HL-60 (cell line): ENCODE measurements around the gene RBFOX1.

Source experiments
- DNase-seq, 2 experiments: peaks; one replicate each; pipeline ENCODE4 v3.0.0-alpha.2; 2010 to 2020; ENCODE audit warnings: low read depth in 1 of 2, low spot score in 1 of 2
- H3K27ac ChIP-seq: fragments of 250-450 bp; sonication (Bioruptor Pico); replicated peaks from 2 replicates; pipeline ENCODE4 v1.5.1; 2020; ENCODE audit warnings: mild to moderate bottlenecking, moderate library complexity
- H3K27me3 ChIP-seq: fragments of 250-450 bp; sonication (Bioruptor Pico); 2 replicates; pipeline ENCODE4 v1.5.1; 2021; ENCODE audit warnings: mild to moderate bottlenecking, moderate library complexity; ENCODE audit not compliant: insufficient read depth, poor library complexity, severe bottlenecking
- H3K4me3 ChIP-seq: replicated peaks from 2 replicates; pipeline ENCODE4 v1.5.1; 2011; ENCODE audit warnings: mild to moderate bottlenecking, control low read depth, low read length; ENCODE audit not compliant: insufficient read depth
- GABPA ChIP-seq: IDR thresholded peaks from 2 replicates; pipeline ENCODE4 v1.6.1; 2012; ENCODE audit warnings: low read depth
- POLR2AphosphoS5 ChIP-seq: IDR thresholded peaks from 2 replicates; pipeline ENCODE4 v1.6.1; 2012; ENCODE audit warnings: low read depth
- SPI1 ChIP-seq: IDR thresholded peaks from 2 replicates; pipeline ENCODE4 v1.6.1; 2012; ENCODE audit warnings: low read depth, mild to moderate bottlenecking, borderline replicate concordance
- TF ChIP-seq, protein P1 (sequence below): IDR thresholded peaks from 2 replicates; pipeline ENCODE4 v1.6.1; 2012; ENCODE audit warnings: low read depth; ENCODE audit not compliant: insufficient replicate concordance
- TF ChIP-seq, protein P2 (sequence below): IDR thresholded peaks from one replicate; pipeline ENCODE4 v1.5.1; 2011; ENCODE audit warnings: low read length, control low read depth, inconsistent platforms; ENCODE audit not compliant: insufficient read depth

Gene RBFOX1

DNA sequence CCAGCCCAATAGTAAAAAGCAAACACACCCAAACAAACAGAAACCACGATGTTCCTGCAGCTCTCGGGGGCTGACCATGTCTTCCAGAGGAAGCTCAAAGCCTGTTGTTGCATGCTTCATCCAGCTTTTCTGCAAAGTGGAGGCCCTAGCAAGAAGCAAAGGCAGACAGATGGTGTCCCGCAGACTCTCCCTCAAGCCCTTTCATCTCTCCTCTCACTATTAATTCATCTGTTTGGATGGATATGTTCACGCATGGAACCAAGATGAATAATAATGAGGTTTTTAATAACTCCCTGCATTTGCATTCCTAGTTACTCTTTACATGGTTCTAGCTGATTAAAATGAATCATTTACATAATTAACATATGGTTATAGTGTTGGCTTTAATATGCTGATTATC is 36.6 kb downstream of the RBFOX1 start:
- no peak for TF ChIP-seq POLR2AphosphoS5
- no peak for TF ChIP-seq SPI1
- TF ChIP-seq, protein P1, sequence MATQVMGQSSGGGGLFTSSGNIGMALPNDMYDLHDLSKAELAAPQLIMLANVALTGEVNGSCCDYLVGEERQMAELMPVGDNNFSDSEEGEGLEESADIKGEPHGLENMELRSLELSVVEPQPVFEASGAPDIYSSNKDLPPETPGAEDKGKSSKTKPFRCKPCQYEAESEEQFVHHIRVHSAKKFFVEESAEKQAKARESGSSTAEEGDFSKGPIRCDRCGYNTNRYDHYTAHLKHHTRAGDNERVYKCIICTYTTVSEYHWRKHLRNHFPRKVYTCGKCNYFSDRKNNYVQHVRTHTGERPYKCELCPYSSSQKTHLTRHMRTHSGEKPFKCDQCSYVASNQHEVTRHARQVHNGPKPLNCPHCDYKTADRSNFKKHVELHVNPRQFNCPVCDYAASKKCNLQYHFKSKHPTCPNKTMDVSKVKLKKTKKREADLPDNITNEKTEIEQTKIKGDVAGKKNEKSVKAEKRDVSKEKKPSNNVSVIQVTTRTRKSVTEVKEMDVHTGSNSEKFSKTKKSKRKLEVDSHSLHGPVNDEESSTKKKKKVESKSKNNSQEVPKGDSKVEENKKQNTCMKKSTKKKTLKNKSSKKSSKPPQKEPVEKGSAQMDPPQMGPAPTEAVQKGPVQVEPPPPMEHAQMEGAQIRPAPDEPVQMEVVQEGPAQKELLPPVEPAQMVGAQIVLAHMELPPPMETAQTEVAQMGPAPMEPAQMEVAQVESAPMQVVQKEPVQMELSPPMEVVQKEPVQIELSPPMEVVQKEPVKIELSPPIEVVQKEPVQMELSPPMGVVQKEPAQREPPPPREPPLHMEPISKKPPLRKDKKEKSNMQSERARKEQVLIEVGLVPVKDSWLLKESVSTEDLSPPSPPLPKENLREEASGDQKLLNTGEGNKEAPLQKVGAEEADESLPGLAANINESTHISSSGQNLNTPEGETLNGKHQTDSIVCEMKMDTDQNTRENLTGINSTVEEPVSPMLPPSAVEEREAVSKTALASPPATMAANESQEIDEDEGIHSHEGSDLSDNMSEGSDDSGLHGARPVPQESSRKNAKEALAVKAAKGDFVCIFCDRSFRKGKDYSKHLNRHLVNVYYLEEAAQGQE: no peak
- no peak for TF ChIP-seq GABPA
- TF ChIP-seq, protein P2, sequence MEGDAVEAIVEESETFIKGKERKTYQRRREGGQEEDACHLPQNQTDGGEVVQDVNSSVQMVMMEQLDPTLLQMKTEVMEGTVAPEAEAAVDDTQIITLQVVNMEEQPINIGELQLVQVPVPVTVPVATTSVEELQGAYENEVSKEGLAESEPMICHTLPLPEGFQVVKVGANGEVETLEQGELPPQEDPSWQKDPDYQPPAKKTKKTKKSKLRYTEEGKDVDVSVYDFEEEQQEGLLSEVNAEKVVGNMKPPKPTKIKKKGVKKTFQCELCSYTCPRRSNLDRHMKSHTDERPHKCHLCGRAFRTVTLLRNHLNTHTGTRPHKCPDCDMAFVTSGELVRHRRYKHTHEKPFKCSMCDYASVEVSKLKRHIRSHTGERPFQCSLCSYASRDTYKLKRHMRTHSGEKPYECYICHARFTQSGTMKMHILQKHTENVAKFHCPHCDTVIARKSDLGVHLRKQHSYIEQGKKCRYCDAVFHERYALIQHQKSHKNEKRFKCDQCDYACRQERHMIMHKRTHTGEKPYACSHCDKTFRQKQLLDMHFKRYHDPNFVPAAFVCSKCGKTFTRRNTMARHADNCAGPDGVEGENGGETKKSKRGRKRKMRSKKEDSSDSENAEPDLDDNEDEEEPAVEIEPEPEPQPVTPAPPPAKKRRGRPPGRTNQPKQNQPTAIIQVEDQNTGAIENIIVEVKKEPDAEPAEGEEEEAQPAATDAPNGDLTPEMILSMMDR: no peak
- Histone ChIP-seq H3K27ac (no peak overlapping the region), H3K4me3 (no peak overlapping the region), H3K27me3 (no peaks in the 10 kb centered on the region)
- DNase-seq: no peak

DNA sequence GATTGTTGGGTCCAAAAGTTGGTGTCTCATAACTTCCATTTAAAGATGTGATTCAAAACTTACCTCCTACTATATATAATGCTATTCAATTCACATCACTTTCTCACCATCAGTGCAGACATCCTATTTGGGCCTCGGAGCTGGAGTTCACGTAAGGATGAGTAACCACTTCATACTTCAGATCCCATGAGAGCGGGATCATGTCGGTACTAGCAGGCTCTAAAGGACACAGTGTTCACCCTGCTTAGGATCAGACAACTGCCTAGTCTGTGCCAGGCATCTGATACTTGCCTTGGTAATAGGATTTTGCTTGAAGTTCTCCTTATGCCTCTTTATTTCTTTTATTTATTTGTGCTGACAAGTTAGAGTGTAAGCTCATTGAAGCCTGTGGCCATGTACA is 39.5 kb downstream of the RBFOX1 start:
- no peak overlapping the region for H3K27ac ChIP-seq
- H3K27me3 ChIP-seq: no peaks in the 10 kb centered on the region
- no peak overlapping the region for H3K4me3 ChIP-seq
- TF ChIP-seq POLR2AphosphoS5: no peak
- no peak for TF ChIP-seq SPI1
- TF ChIP-seq, protein P2: no peak
- no peak for TF ChIP-seq GABPA
- TF ChIP-seq, protein P1: no peak
- DNase-seq: no peak

DNA sequence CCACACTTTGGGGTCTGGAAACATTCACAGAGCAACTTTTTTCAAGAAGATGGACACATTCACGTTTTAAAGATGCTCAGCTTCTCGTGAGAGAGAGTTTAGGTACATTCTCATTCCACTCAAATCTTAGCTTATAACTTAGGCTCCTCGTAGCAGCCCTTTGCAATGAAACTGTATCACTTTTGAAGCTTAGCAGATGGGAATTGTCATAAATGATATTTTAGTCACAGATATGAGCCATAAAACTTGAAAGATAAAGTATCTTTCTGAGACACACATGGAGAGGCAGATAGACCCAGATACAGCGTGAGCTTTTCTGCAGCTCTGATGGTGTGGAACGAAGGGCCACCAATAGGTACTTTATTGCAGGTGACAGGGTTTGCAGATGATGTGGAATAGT is 41.1 kb downstream of the RBFOX1 start:
- H3K4me3 ChIP-seq: no peak overlapping the region
- DNase-seq: no peak
- TF ChIP-seq, protein P2: no peak
- TF ChIP-seq SPI1 (no peak), POLR2AphosphoS5 (no peak)
- TF ChIP-seq, protein P1: no peak
- no peaks in the 10 kb centered on the region for H3K27me3 ChIP-seq
- no peak overlapping the region for H3K27ac ChIP-seq
